SIG-M5 (cell line): Measurements from ENCODE around the gene MARCHF10.

ENCODE experiments used
- DNase-seq: peaks from one replicate; lab custom pipeline; 2025; lab: John Stamatoyannopoulos, UW

MARCHF10 gene

DNA sequence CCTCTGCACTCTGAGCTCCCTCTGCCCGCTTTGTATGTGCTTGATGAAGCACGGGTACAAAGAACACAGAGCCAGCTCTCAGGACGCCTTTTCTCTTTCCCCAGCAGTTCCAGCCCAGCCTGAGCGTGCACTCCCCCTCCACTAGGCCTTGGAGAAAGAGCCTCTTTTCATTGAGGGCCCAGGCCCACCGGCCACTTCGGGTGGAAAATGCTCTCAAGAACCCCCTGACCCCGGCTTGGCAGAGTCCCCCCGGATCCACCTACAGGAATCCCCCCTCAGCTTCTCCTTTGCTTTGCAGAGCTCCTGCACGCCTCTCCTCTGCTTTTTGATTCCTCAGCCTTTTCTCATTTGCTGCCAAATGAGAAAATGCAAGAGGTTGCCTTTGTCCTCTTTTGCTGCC is 150.4 kb downstream of the MARCHF10 start:
- no peak for DNase-seq

DNA sequence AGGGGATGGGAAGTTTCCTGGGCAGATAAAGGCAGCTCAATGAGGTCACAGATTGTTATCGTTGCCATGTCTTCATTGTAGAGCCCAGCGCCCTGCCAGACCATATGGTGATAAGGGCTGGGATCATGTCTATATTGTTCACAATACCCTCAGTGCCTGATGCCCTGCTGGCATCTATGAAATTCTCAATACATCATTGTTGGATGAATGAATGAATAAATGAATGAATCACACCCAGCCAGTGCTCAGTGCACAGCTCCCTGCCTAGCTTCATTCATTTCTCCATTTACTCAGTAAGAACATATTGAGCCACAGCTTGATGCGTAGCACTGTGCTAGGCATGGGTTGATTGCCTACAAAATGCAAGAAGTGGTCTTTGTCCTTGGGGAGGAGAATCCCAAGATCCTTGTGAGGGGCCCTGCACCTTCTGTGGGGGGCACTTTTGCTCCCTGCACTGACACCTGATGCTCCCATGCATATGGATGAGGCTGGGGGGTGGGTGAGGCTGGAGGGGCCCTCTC is 150.9 kb downstream of the MARCHF10 start:
- DNase-seq: no peak

DNA sequence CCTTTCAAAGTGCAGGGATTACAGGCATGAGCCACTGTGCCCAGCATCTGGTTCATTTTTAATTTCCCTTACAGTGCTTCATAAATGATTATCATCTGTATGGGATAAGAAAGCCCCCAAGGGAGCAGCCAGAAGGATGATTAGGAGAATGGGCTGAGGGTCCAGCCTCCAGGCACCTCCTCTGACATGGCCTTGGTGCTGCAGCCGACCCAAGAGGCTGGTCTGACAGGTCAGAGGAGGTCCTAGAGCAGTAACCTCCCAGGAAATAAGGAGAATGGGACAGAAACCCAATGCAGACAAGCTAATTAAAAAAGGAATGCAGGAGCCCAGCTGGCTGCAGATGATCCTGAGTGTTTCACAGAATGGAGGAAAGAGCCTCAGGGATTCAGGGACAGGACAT is 151.7 kb downstream of the MARCHF10 start:
- DNase-seq: no peak

DNA sequence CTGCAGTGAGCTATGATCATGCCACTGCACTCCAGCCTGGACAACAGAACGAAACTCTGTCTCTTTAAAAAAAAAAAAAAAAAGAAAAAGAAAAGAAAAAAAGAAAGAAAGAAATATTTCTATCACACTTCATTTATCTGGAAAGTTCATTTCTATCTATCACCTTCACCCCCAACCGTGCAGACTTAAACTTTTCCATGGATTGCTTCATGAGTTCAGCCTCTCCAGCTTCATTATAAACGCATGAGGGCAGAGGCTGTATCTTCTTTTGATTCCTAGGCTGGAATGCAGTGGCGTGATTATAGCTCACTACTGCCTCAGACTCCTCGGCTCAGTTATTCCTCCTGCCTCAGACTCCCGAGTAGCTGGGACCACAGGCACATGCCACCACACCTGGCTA is 152.5 kb downstream of the MARCHF10 start:
- no peak for DNase-seq

DNA sequence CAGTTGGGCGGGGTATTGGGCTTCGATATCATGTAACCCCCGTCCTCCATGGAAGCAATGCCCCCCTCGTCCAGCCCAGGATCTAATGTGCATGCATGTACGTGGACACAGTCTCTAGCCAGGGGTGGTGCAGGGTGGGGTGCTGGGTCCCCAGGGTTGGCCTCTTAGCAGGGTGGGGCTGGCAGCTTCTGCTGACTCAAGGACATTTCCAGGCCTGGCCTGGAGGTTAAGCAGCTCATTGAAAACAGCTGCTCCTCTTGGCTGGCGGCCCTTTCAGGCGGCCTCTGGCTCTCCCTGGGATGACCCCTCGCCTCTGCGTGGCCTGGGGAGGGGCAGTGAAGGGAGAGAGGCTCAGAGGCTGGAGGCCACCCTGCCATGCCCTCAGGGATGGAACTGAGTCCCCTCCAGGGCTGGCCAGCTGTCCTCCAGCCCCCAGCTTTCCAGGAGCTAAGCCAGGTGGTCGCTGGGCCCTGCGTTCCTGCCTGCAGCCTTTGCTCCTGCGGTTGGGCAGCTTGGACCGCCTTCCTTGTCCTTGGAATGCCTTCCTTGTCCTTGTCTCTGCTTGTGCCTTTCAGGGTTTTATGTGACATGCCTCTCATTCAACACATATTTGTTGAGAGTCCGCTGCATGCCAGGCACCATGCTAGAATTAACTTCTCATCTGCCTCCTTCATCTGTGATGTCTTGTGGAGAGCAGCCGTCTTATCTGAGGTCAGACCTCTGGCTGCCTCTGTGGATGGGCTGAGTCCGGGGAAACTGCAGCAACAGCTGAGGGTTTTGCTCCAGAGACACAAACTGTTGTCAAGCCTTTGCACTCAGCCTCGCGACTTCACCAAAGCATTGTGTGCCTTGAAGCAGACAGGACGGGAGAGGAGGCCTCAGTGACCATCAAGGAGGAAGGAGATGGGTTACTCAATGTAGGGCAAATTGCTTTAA is 154.0 kb downstream of the MARCHF10 start:
- DNase-seq: no peak

DNA sequence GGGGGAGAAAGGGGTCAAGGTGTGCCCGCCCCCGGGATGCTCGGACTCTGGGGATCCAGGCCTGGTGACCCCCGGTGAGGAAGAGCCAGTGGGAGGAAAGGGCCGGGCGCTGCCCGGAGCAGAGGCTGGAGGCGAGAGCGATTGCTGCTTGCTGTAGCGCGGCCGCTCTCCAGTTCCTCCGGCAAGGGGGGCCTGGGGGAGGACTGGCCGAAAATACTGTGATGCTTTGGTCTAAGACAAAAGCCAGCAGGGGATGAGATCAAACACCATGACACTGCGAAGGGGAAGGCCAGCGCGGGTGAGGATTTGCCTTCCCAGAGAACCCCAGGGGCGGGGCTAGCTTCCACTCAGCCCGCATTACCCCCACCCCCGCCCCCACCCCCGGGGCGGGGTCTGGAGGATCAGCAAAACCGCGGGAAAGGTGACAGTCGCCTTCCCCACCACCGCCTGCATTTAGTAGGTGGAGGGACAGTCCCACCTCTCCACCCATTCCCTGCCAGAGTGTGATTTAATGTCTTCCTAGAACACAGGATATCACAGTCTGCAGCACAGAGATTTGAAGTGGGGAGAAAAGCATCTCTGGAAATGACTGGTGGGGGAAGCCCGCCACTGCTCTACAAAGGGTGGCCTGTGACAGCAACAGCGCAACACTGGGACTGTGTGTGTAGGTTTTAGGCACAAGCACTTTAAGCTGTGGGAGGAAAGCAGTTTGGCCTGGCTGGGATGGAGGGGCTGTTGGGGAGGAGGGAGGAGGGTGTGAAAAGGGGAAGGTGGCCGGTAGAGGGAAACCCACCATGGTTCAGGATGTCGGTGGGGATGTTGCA is 154.9 kb downstream of the MARCHF10 start:
- no peak for DNase-seq

DNA sequence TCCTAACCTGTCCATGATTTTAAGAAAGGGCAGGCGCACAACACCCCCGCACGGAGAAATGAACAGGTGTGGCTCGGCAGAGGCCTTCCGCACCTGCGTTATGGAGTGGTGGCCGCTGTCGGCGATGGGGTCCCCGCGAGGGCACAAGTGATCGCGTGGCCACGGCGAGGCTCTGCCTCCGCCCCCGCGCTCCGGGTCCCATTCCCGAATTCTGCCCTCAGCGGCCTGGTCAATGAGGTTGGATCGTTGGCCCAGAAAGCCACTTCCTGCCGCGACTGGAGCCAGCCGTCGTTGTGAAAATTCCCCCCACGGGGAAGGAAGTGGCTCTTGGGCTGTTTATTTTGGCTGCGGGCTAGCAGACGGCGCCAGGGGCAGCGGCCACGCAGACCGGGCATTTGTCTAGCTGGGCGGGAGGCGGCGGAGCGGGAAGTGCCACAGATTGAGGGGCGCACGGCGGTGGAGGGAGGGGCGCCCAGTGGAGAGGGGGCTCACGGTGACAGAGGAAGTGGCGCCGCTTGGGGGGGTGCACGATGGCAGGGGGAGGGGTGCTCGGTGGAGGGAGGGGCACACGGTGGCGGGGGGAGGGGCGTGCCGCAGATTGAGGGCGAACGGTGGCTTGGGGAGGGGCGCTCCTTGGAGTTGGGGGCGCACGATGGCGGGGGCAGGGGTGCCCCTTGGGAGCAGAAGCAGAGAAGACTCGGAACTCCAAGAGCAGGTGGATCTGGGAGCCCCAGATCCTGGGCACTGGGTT is 155.7 kb downstream of the MARCHF10 start:
- DNase-seq: no peak
